NCI-H2171 (cell line): ENCODE results near the gene TSNAXIP1.
A peak's percentile ranks its signal among the peaks of the same experiment; 100 is the strongest.
"Not testable (repeated sequence)": the region's sequence is repeated elsewhere in the genome, so short reads cannot be mapped to it uniquely, and the experiment has no call there.

Experiments used
- DNase-seq: peaks from one replicate; lab custom pipeline; 2025; lab: John Stamatoyannopoulos, UW

Gene TSNAXIP1

DNA sequence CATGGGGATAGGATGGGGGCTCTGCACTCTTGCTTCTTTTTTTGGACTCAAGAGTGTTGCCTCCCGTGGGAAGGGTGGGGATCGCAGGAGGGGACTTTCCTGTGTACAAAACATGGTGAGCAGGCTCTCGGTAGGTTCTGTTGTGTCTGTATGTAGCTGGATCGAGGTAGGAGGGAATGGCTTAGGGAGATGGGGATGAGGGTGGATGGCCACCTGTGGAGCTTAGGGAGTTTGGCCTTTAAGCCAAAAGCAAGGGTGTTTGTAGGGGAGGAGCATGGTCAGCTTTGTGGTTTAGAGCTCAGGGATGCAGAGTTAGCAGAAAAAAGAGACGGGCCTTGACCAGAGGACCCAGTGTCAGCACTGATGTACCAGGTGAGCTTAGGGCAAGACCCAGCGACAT lies 55.2 kb downstream of the TSNAXIP1 start:
- DNase-seq = no peak

DNA sequence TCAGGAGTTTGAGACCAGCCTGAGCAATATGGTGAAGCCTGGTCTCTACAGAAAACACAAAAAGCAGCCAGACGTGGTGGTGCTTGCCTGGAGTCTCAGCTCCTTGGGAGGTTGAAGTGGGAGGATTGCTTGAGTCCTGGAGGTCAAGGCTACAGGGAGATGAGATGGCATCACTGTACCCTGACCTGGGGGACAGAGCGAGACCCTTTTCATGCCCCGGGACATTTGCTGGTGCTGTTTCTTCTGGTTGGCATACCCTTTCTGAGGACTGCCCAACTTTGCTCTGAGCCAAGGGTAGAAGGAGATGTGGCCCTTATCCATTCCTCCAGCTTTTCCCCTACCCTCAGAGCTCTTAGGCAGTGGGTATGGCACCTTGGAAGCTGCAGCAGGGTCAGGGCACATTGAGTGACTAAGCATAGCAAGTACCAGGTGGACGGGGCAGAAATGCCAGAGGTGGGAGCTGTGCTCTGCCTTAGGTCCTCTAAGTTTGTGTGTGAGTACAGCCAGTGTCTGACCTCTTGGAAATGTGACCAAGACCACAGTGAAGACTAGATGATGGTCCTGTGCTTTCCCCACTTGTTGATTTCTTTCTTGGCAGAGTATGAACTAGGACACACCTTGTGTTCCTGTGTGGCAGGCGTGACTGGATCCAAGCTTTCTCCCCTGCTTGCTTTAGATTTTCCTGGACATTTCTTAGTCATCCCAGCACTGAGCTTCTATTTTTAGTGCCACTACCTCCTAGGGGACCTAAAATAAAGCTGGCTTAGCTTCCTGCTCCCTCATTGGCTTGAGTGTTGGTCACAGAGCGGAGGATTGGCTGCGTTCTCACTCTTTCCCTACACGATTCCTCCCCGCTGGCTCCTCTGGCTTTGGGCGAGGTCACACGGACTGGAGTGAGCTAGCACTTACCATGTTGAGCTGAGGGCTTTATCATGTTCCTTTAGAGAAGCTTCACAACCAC lies 56.2 kb downstream of the TSNAXIP1 start:
- DNase-seq = no peak

DNA sequence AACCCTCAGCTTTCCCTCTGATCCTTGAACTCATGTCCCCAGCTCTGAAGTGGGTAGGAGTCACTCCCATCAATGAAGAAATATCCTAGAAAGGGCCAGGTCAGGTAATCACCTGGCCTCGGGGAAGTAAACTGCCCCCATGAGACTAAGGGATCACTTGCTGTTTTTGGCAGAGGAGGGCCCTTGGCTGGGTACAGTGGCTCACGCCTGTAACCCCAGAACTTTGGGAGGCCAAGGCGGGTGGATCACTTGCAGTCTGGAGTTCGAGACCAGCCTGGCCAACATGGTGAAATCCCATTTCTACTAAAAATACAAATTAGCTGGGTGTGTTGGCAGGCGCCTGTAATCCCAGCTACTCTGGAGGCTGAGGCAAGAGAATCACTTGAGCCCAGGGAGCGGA lies 57.4 kb downstream of the TSNAXIP1 start:
- DNase-seq = not testable (repeated sequence)

DNA sequence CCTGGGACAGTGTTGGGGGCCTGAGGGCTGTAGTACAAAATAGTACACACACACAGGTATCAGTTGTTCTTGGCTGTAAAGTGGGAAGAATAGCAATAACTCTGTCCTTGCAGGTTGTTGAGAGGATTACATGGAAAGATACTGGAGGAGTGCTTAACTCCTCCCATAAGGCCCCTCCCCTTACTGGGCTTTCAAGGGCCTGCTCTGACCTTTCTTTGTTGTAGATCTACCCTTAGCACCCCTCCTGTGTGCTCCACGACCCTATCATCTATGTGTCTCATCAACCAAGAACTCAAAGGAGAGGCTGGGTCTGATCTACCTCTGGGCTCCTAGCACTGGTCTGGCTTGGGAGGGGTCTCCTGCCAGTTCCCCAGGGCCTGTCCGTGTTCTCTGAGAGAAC lies 57.9 kb downstream of the TSNAXIP1 start:
- DNase-seq = no peak

DNA sequence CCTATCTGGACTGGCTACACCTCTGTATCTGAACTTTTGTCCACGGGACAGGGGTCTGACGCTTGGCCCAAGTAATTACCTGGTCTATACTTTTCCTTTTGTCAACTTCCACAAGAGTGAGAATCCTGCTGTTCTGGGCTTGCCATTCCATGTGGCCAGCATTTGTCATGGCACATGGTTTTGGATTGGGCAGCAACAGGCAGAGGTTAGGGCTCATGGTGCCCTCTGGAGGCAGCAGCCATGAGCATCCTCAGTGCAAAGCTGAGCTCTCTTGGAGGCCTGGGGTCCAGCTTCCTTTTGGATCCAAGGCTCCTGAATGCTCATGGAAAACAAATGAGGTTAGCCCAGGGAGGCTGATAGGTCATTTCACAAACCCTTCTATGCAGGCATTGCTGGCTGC lies 58.6 kb downstream of the TSNAXIP1 start:
- no peak for DNase-seq

DNA sequence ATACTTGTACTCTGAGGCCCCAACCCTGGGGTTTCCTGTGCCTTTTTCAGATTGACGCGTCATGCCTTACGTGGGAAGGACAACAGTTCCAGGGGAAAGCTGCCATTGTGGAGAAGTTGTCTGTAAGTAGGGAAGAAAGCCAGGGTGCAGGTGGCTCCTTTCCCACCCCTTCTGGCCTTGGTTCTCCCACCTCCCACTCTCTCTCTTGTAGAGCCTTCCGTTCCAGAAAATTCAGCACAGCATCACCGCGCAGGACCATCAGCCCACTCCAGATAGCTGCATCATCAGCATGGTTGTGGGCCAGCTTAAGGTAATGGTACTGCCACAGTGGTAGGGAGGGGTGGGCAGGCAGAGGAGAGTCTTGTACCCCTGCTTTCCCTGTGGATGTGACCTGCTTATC lies 61.6 kb downstream of the TSNAXIP1 start:
- no peak for DNase-seq

DNA sequence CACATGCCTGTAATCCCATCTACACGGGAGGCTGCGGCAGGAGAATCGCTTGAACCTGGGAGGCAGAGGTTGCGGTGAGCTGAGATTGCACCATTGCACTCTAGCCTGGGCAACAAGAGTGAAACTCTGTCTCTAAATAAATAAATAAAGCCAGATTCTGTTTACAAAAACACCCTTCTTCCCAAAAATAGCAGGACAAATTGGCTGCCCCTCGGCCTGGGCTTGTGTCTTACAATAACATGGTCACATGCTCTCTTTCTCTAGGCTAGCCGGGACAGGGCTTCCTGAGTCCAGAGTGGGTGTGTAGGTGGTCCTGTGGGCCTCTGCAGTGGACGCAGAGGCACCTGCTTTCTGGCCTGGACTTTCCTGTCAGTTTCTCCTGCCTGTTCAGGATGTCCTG lies 63.0 kb downstream of the TSNAXIP1 start:
- DNase-seq = no peak

DNA sequence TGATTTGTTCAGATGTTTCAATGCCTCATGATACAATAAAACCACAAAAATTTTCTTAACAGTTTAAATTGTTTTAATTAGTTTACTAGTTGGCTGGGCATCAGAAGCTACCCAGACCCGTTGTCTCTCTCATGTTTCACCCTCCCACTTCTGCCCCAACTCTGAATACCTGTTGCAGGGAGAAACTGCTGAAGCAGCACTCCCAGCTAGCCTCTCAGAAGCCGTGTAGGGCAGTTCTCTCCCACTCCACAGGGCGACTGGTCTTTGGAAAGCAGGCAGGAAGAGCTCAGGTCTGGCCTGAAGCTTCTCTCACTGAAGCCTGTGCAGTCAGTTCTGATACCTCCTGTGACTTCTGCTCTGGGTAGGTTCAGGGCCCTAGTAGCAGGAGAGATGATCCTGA lies 64.6 kb downstream of the TSNAXIP1 start:
- no peak for DNase-seq

DNA sequence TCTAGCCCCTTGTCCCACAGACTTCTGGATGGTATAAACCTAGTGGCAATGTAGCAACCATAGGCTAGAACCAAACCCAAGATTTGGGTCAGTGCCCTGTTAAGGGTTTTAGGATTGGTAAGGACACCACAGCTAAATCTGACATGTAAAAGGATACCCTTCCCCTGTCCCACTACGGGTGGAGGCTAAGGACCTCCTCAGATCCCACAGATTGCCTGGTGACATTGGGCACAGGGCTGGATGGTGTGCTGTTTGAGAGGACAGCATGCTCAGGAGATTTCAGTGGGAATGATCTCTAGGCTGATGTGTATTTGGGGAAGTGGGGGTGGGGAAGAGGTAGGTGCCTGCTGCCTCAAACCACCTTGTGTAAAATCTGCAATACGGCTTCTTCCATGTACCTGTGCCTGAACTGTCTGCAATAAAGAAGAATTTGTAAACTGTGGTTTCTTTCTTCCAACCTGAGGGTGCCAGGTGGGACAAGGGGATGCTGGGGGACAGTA lies 65.5 kb downstream of the TSNAXIP1 start:
- no peak for DNase-seq

DNA sequence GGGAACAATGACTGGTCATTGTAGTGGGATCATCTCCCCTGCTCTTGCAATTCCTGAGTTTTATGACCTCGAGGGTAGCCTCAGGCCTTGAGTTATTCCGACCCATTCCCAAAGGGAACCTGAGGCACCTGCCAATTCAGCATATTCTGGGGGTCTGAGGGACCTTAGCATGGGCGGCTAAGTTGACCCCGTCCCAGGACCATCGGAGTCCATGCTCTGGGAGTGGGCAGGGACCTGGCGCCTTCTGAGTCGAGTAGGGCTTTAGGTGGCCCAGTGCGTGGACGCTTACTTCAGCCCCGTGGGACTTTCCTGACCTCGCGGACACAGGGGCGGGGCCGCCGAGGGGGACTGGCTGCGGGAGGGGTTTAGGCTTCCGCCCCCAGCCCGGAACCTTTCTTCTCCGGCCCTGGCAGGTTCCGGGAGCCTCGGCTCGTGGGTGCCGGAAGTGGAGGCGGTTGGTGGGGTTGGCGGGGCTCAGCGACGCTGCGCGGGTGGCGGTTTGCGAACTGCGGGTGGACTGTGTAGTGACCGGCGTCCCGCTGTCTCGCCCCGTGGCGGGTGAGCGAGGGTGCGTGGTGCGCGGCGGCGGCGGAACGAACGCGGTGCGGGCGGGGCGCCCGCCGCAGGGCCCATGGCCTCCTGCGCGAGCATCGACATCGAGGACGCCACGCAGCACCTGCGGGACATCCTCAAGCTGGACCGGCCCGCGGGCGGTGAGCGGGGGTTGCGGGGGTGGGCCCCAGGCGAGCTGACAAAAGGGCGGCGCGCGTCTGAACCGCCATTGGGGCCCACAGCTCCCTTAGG lies 66.1 kb downstream of the TSNAXIP1 start, which contains the start of gene EDC4:
EDC4 (plus strand) TSS at position 422 of the 804 bp plus-strand sequence; CDS start at position 632, 210 bp downstream.
- peak; percentile 68 for DNase-seq

DNA sequence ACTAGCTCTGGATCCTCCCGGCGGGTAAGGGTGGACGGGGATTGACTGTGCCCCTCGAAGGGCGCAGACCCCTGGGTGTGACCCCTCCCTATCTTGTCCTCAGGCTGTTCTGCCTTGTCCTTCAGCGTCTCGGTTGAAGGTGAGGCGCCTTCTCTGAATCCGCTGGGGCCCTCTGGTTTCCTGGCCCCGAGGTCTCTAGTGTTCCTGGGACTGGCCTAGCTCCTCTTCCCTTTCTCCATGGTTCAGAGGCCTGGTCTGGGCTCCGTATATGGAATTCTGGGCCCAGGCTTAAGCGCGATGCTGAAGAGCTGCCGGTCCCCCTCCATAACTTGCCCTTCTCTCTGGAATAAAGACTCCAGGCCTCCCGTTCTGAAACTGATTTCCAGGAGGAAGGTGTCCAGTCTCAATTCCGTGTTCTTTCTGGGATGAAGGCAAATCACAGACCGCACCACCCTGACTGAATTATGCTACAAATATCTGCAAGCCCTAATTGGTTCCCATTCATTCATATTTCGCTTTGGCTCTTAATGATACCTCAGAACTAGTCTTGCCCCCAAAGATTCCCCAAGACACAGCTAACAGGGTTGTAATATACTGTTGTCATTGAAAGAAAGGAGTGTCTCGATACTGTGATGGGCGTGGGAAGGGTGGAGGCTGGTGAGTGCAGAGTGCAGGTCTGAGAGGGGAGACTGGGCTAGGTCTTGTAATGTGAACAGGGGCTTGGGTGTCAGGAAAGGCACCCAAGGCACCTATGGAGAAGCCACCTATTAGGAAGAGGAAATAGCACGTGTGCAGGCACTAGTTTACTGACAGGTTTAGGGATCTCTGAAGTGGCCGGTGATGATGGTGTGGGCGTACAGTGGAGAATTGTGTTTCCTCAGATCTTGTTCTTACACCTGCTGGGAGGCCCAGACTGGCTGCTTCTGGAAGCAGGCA lies 67.0 kb downstream of the TSNAXIP1 start:
- no peak for DNase-seq

DNA sequence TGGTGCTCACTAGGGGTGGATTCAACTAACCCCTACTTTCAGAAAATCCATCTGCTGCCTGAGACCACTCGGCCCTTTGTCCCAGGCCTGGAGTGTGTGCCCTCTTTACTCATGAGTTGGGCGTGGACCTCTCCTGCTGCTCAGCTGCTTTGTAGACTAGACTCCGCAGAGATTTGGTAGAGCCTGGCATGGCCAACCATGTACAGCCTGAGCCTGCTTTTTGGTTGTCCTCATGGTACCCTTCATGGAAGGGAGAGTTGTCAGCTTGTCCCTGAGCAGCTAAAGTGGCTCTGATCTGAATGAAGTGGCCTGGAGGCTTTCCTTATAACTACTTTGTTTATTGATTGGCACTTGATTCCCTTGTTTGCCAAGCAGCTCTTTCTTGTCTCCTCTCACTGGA lies 67.7 kb downstream of the TSNAXIP1 start:
- no peak for DNase-seq

DNA sequence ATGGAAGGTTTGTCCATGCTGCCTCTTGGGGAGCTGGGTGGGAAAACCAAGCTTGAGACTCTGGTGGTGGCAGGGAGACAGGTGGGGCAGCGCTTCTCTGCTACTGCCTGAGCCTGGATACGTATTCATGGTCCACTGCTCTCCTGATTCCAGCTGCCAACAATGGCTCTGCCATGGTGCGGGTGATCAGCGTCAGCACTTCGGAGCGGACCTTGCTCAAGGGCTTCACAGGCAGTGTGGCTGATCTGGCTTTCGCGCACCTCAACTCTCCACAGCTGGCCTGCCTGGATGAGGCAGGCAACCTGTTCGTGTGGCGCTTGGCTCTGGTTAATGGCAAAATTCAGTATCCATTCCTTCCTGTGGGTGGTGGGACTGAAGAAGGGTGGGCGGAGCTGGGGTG lies 70.4 kb downstream of the TSNAXIP1 start:
- no peak for DNase-seq
